Femur (tissue), 1 donor: ENCODE data around the gene GFRA1.

Experiments
- DNase-seq: peaks from one replicate; pipeline ENCODE4 v3.0.0-alpha.2; 2017

GFRA1 gene

DNA sequence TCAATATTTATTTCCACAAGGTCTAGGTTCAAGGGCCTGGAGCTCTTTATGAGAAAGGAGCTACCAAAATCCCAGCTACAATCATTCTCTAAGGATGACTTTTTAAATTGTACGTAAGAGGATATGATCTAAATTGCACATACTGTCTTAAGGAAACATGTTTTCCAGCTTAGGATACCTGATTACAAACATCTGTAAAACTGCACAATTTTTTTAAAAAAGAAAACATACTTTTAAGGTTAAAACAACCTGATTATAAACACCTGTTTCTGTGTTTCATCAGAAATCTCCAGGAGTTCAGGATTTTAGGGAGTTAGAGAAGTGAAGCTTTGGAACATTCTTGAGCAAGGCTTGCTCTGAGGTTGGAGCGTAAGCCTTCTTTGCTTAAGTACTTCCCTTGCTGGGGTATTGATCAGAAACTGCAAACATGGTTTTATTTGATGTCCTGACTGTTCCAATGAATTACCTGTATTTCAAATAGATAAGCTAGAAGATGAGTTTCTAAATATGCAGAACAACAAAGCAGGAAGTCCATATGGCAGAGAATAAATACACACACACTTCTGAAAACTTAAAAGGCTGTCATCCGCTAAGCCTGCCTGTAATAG, 248.6 kb downstream of the GFRA1 start:
- no peak for DNase-seq

DNA sequence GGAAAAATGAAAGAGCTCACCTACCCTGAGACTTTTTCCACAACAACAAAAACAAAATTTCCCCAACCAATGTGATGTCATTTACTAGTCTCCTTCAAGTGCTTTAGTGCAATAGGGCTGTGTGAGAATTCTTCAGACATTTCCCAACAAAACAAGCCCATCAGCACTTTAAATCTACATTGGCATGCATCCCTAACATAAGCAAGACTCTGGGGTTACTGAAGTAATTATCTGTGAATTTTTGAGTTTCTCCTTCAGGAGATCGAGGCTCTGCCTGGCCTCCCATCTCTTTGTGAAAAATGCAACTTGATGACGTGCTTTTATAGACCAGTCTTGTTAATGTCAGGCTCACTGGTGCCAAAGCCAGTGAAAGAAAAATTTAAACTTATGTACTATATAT, 255.6 kb downstream of the GFRA1 start:
- DNase-seq: no peak

DNA sequence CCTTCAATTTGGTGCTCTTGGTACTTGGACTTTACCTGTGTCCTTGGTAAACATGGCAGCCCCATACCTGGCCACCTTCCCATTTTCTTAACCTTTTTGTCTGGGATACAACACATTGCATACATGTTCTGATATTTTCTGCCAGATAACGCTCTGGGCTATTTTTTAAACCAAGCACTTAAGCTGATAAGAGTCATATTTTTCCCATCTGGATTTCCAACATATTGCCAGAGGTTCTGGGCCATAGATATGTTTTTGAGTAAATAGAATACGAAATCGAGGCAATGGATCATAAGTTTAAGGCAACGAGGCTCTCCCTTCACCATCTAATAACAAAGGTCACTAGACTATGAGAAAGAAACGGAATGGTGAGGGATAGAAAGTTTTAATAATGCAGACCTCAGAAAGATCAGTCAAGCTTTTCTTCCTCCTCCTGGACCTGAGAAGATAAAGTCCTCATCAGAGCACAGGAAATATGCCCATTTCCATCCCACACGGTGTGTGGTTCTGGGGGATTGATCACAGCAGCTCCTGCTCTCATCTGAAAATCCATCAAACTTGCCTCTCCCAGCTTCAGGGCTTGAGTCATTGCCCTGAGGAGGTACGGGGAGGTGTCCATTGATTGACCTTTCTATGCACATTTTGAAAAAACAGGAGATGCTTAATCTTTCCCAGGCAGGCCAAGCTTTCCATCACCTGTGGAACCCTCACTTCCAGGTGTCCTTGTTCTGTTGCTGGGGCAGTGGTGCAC, 257.2 kb downstream of the GFRA1 start:
- DNase-seq: no peak

DNA sequence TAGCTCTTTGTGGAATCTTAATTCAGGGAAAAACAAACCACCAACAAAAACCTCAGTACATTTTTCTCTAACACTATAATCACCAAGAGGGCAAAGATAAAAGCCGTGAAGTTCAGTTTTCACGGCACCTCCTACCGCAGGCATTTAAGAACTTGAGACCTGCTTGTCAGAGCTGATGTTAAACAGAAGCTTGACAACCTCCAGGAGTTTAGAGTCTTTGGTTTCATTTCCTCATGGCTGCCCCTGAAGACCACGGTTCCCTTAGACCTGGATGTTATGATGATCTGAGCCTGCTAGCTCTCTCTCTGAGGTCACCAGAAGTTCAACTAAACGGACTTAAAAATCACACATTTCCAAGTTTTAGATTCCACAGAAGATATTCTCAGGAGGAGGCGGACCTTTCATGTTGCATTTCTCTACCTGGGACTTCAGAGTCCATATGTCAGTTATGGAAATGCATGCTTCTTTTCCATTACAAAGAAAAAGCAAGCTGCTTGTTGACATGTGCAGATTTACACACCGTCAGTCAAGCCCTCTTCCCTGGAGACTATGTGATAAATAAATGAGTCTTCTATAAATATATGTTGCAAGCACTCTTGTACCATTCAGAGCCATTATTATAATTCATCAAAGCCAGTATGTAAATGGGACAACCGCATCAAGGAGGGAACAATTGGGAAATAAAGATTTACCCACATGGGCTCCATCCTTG, 258.0 kb downstream of the GFRA1 start:
- DNase-seq: no peak

DNA sequence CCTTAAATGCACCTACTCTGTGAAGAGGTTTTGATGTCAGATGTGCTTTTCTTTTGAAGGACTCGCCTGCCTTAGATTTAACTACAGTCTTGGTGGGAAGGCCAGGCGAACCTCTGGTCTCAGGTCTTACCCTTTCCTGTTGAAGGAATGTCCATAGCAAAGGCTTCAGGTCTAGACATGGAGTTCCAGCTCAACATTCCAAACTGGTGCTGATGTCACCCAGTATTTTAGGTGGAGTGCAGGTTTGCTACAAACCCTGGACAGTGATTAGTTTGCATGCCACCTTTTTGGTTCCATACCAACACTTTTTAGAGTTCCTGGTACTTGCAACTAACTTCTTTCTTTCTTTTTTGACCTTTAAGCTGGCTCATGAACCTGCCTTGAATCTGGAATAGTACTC, 258.7 kb downstream of the GFRA1 start:
- DNase-seq: no peak

DNA sequence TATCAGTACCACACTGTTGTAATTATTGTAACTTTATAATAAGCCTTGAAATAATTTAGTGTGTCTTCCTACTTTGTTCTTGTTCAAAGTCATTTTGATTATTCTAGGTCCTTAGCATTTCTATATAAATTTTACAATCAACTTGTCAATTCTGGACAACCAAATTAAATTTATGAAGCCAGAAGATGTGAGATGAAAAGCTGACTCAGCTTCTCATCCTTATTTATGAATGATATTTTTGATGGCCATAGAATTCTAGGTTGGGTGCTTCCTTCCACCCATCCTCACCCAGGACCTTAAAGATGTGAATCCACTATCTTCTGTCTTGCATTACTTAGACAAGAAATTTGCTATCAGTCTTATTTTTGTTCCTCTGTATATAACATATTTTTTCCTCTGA, 261.1 kb downstream of the GFRA1 start:
- no peak for DNase-seq

DNA sequence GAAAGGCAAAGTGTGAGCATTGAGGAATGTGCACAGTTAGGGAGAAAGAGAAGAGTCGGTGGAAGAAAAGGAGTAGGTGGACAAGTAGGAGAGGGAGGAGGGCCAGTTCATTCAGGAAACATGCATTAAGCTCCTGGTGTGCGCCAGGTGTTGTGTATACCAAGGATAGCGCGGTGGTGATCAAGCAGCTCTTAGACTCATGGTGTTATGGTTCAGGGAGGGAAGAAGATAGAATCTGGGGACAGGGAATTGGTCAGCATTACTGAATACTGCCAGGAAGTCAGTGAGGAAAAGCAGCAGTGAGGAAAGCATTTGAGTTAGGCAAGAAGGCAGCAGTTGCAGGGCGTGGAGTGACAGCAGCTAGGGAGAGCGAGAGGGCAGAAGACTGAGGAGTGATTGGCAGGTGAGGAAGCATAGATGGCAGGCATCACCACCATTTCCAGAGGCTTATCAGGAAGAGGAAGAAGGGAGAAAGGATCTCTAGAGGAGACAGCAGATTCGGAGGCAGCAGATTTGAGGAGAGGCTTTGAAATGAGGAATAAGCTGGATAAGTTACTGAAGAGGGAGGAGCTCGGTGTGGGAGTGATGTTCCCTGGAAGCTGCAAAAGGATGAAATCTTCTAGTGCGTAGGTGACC, 265.6 kb downstream of the GFRA1 start:
- DNase-seq: no peak
